HEK293 (cell line): ENCODE measurements around the gene N4BP2L1.

ENCODE experiments used
- CTCF ChIA-PET: fragments of 350-600 bp; formaldehyde crosslinking; extraction: SDS; loops from one replicate; lab custom pipeline; 2021; ENCODE audit warnings: antibody characterized with exemption; lab: Yijun Ruan, JAX
- POLR2A ChIA-PET: fragments of 300-600 bp; formaldehyde crosslinking; extraction: SDS; loops from one replicate; lab custom pipeline; 2020; ENCODE audit warnings: antibody characterized with exemption, inconsistent platforms; lab: Yijun Ruan, JAX
- H3K27ac ChIP-seq: fragments of 200-500 bp; sonication (Bioruptor generic); 2 replicates; pipeline ENCODE4 v1.5.1; 2014; ENCODE audit warnings: low read depth, low read length, control low read depth, inconsistent platforms; ENCODE audit errors: extremely low read depth
- H3K36me3 ChIP-seq, 2 experiments: fragments of 200-500 bp in 1 of 2; sonication (Bioruptor generic) in 1 of 2; 1 replicate in 1 of 2; 2 replicates in 1 of 2; pipeline ENCODE4 v1.5.1; 2014 to 2017; ENCODE audit warnings: inconsistent platforms in 2 of 2, low read length in 2 of 2; ENCODE audit not compliant: control insufficient read depth in 2 of 2, insufficient read depth in 1 of 2
- H3K4me1 ChIP-seq: fragments of 200-500 bp; sonication (Bioruptor generic); 2 replicates; pipeline ENCODE4 v1.5.1; 2014; ENCODE audit warnings: mild to moderate bottlenecking, low read length, inconsistent platforms; ENCODE audit not compliant: control insufficient read depth, insufficient read depth
- H3K4me3 ChIP-seq: 2 replicates; pipeline ENCODE4 v1.5.1; 2011; ENCODE audit warnings: low read depth, mild to moderate bottlenecking, control low read depth, low read length, moderate library complexity
- H3K9me3 ChIP-seq: fragments of 200-500 bp; sonication (Bioruptor generic); 2 replicates; pipeline ENCODE4 v1.5.1; 2014; ENCODE audit warnings: low read depth, low read length, inconsistent platforms; ENCODE audit not compliant: control insufficient read depth, insufficient read depth
- BCL11B ChIP-seq: fragments of 450-650 bp; formaldehyde crosslinking; IDR thresholded peaks from 2 replicates; pipeline ENCODE4 v1.5.1; 2016; ENCODE audit warnings: low read depth, missing biosample characterization, missing genetic modification characterization
- EGR2 ChIP-seq: fragments of 450-650 bp; formaldehyde crosslinking; IDR thresholded peaks from 2 replicates; pipeline ENCODE4 v1.5.1; 2016; ENCODE audit warnings: low read depth, missing biosample characterization, missing genetic modification characterization
- FEZF1 ChIP-seq: fragments of 450-650 bp; formaldehyde crosslinking; IDR thresholded peaks from 2 replicates; pipeline ENCODE4 v1.5.1; 2016; ENCODE audit warnings: missing biosample characterization, missing genetic modification characterization
- MZF1 ChIP-seq: fragments of 450-650 bp; formaldehyde crosslinking; IDR thresholded peaks from 2 replicates; pipeline ENCODE4 v1.5.1; 2017; ENCODE audit warnings: missing biosample characterization, missing genetic modification characterization, borderline replicate concordance
- RBAK ChIP-seq: fragments of 450-650 bp; formaldehyde crosslinking; IDR thresholded peaks from 2 replicates; pipeline ENCODE4 v1.5.1; 2016; ENCODE audit warnings: missing biosample characterization, missing genetic modification characterization
- SCRT1 ChIP-seq: fragments of 450-650 bp; formaldehyde crosslinking; IDR thresholded peaks from 2 replicates; pipeline ENCODE4 v1.5.1; 2016; ENCODE audit warnings: missing biosample characterization, missing genetic modification characterization, borderline replicate concordance
- SCRT2 ChIP-seq: fragments of 450-650 bp; formaldehyde crosslinking; IDR thresholded peaks from 2 replicates; pipeline ENCODE4 v1.5.1; 2016; ENCODE audit warnings: missing biosample characterization, missing genetic modification characterization
- SP7 ChIP-seq: fragments of 450-650 bp; formaldehyde crosslinking; IDR thresholded peaks from 2 replicates; pipeline ENCODE4 v1.5.1; 2016; ENCODE audit warnings: missing biosample characterization, missing genetic modification characterization
- TRIM28 ChIP-seq: IDR thresholded peaks from 2 replicates; pipeline ENCODE4 v1.6.1; 2011; ENCODE audit warnings: low read length, control low read depth, borderline replicate concordance
- ZBTB1 ChIP-seq: fragments of 450-650 bp; formaldehyde crosslinking; IDR thresholded peaks from 2 replicates; pipeline ENCODE4 v1.5.1; 2016; ENCODE audit warnings: missing biosample characterization, missing genetic modification characterization
- ZEB2 ChIP-seq: fragments of 450-650 bp; formaldehyde crosslinking; IDR thresholded peaks from 2 replicates; pipeline ENCODE4 v1.5.1; 2016; ENCODE audit warnings: missing biosample characterization, missing genetic modification characterization
- ZNF169 ChIP-seq: fragments of 450-650 bp; formaldehyde crosslinking; IDR thresholded peaks from 2 replicates; pipeline ENCODE4 v1.5.1; 2016; ENCODE audit warnings: missing biosample characterization, missing genetic modification characterization
- ZNF2 ChIP-seq: fragments of 450-650 bp; formaldehyde crosslinking; IDR thresholded peaks from 2 replicates; pipeline ENCODE4 v1.5.1; 2016; ENCODE audit warnings: missing biosample characterization, missing genetic modification characterization
- ZNF292 ChIP-seq: fragments of 450-650 bp; formaldehyde crosslinking; IDR thresholded peaks from 2 replicates; pipeline ENCODE4 v1.5.1; 2016; ENCODE audit warnings: low read depth, missing biosample characterization, missing genetic modification characterization, borderline replicate concordance
- ZNF366 ChIP-seq: fragments of 450-650 bp; formaldehyde crosslinking; conservative IDR thresholded peaks from 2 replicates; pipeline ENCODE4 v1.5.1; 2016; ENCODE audit warnings: missing biosample characterization, missing genetic modification characterization
- ZNF37A ChIP-seq: fragments of 450-650 bp; IDR thresholded peaks from 2 replicates; pipeline ENCODE4 v1.5.1; 2018; ENCODE audit warnings: missing biosample characterization, missing genetic modification characterization
- ZNF391 ChIP-seq: fragments of 450-650 bp; formaldehyde crosslinking; IDR thresholded peaks from 2 replicates; pipeline ENCODE4 v1.5.1; 2016; ENCODE audit warnings: low read depth, missing biosample characterization, missing genetic modification characterization, borderline replicate concordance
- ZNF404 ChIP-seq: fragments of 450-650 bp; formaldehyde crosslinking; IDR thresholded peaks from 2 replicates; pipeline ENCODE4 v1.5.1; 2017; ENCODE audit warnings: missing biosample characterization, missing genetic modification characterization
- ZNF433 ChIP-seq: fragments of 450-650 bp; formaldehyde crosslinking; IDR thresholded peaks from 2 replicates; pipeline ENCODE4 v1.5.1; 2016; ENCODE audit warnings: missing biosample characterization, missing genetic modification characterization, low read depth
- ZNF488 ChIP-seq: fragments of 450-650 bp; formaldehyde crosslinking; IDR thresholded peaks from 2 replicates; pipeline ENCODE4 v1.5.1; 2016; ENCODE audit warnings: missing biosample characterization, missing genetic modification characterization
- ZNF514 ChIP-seq: fragments of 450-650 bp; formaldehyde crosslinking; IDR thresholded peaks from 2 replicates; pipeline ENCODE4 v1.5.1; 2016; ENCODE audit warnings: missing biosample characterization, missing genetic modification characterization
- ZNF544 ChIP-seq: fragments of 450-650 bp; formaldehyde crosslinking; IDR thresholded peaks from 2 replicates; pipeline ENCODE4 v1.5.0; 2017; ENCODE audit warnings: missing biosample characterization, missing genetic modification characterization
- ZNF585B ChIP-seq: fragments of 450-650 bp; formaldehyde crosslinking; IDR thresholded peaks from 2 replicates; pipeline ENCODE4 v1.5.1; 2016; ENCODE audit warnings: missing biosample characterization, missing genetic modification characterization
- ZNF626 ChIP-seq: fragments of 450-650 bp; sonication (Bioruptor Pico); formaldehyde crosslinking; IDR thresholded peaks from 2 replicates; pipeline ENCODE4 v1.5.1; 2018; ENCODE audit warnings: missing biosample characterization, missing genetic modification characterization, inconsistent platforms
- ZNF670 ChIP-seq: fragments of 450-650 bp; formaldehyde crosslinking; IDR thresholded peaks from 2 replicates; pipeline ENCODE4 v1.5.1; 2016; ENCODE audit warnings: missing biosample characterization, missing genetic modification characterization, low read depth
- ZNF747 ChIP-seq: fragments of 450-650 bp; formaldehyde crosslinking; IDR thresholded peaks from 2 replicates; pipeline ENCODE4 v1.5.1; 2016; ENCODE audit warnings: missing biosample characterization, missing genetic modification characterization
- ZSCAN23 ChIP-seq: fragments of 450-650 bp; formaldehyde crosslinking; IDR thresholded peaks from 2 replicates; pipeline ENCODE4 v1.5.1; 2016; ENCODE audit warnings: missing biosample characterization, missing genetic modification characterization
- TF ChIP-seq, protein P1 (sequence below): fragments of 450-650 bp; formaldehyde crosslinking; optimal IDR thresholded peaks from 2 replicates; pipeline ENCODE3; 2016; ENCODE audit warnings: missing biosample characterization, mild to moderate bottlenecking, missing genetic modification characterization
- TF ChIP-seq, protein P2 (sequence below): fragments of 450-650 bp; formaldehyde crosslinking; IDR thresholded peaks from 2 replicates; pipeline ENCODE4 v1.5.1; 2016; ENCODE audit warnings: missing biosample characterization, missing genetic modification characterization
- TF ChIP-seq, protein P3 (sequence below): fragments of 450-650 bp; formaldehyde crosslinking; IDR thresholded peaks from 2 replicates; pipeline ENCODE4 v1.5.1; 2017; ENCODE audit warnings: missing biosample characterization, missing genetic modification characterization

N4BP2L1 gene

DNA sequence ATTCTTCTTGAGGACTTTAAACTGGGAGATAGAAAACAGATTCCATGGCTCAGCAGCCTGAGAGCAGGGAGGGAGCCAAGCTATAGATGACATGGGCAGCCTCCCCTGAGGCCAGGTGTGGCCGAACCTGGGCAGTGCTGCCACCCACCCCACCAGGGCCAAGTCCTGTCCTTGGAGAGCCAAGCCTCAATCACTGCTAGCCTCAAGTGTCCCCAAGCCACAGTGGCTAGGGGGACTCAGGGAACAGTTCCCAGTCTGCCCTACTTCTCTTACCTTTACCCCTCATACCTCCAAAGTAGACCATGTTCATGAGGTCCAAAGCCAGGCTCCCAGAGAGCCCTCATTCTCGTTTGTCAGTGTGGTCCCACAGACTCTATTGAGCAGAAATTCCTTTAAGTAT, 8.1 kb downstream of the N4BP2L1 start:
- ChIA-PET CTCF (no interaction called here), POLR2A (no interaction called here)
- H3K4me1 ChIP-seq: no peaks in the 10 kb centered on the region
- TF ChIP-seq ZNF366 (tag by site-specific recombination) (no peak), SCRT2 (no peak), ZBTB1 (no peak), RBAK (tag by site-specific recombination) (no peak), EGR2 (tag by site-specific recombination) (no peak), SP7 (tag by site-specific recombination) (no peak), ZNF404 (tag by site-specific recombination) (no peak), ZNF169 (no peak), ZNF292 (tag by site-specific recombination) (no peak)
- TF ChIP-seq, protein P1, sequence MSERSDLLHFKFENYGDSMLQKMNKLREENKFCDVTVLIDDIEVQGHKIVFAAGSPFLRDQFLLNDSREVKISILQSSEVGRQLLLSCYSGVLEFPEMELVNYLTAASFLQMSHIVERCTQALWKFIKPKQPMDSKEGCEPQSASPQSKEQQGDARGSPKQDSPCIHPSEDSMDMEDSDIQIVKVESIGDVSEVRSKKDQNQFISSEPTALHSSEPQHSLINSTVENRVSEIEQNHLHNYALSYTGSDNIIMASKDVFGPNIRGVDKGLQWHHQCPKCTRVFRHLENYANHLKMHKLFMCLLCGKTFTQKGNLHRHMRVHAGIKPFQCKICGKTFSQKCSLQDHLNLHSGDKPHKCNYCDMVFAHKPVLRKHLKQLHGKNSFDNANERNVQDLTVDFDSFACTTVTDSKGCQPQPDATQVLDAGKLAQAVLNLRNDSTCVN (tag by site-specific recombination): no peak
- TF ChIP-seq, protein P2, sequence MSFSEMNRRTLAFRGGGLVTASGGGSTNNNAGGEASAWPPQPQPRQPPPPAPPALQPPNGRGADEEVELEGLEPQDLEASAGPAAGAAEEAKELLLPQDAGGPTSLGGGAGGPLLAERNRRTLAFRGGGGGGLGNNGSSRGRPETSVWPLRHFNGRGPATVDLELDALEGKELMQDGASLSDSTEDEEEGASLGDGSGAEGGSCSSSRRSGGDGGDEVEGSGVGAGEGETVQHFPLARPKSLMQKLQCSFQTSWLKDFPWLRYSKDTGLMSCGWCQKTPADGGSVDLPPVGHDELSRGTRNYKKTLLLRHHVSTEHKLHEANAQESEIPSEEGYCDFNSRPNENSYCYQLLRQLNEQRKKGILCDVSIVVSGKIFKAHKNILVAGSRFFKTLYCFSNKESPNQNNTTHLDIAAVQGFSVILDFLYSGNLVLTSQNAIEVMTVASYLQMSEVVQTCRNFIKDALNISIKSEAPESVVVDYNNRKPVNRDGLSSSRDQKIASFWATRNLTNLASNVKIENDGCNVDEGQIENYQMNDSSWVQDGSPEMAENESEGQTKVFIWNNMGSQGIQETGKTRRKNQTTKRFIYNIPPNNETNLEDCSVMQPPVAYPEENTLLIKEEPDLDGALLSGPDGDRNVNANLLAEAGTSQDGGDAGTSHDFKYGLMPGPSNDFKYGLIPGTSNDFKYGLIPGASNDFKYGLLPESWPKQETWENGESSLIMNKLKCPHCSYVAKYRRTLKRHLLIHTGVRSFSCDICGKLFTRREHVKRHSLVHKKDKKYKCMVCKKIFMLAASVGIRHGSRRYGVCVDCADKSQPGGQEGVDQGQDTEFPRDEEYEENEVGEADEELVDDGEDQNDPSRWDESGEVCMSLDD: no peak
- TF ChIP-seq, all 188 proteins: peak for 0
- H3K9me3 ChIP-seq: no peaks in the 10 kb centered on the region
- H3K4me3 ChIP-seq: no peak overlapping the region
- H3K27ac ChIP-seq: no peak overlapping the region
- no peaks in the 10 kb centered on the region for H3K36me3 ChIP-seq

DNA sequence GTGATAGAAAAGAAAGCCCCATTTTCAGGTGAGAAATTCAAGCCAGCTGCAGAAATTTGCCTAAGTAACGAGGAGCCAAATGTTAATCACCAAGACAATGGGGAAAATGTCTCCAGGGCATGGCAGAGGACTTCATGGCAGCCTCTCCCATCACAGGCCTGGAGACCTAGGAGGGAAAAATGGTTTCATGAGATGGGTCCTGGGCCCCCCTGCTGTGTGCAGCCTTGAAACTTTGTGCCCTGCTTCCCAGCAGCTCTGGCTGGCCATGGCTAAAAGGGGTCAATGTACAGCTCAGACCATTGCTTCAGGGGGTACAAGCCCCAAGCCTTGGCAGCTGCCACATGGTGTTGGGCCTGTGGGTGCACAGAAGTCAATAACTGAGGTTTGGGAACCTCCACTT, 9.9 kb downstream of the N4BP2L1 start:
- Histone ChIP-seq H3K4me1 (no peaks in the 10 kb centered on the region), H3K4me3 (no peak overlapping the region), H3K9me3 (no peaks in the 10 kb centered on the region), H3K36me3 (no peaks in the 10 kb centered on the region), H3K27ac (no peak overlapping the region)
- TF ChIP-seq ZEB2 (tag by site-specific recombination) (no peak), ZNF585B (tag by site-specific recombination) (peak; percentile 83)
- POLR2A ChIA-PET: no interaction called here
- CTCF ChIA-PET: no interaction called here

DNA sequence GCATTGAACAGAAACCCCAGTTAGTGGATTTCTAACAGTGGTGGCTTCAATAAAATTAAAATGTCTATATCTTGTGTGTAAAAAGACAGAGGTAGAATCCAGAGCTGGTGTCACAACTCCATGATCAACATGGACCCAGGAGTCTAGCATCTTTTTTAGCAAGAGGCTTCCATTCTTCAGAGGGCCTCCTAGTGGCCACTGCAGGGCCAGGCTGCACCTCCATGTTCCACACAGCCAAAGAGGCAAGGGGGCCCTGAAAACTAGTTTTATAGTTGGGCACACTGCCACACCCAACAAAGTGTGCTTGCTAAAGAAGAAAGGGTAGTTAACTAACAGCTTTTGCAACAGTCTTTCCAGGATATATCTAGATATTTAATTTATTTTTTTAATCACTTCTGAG, 12.9 kb downstream of the N4BP2L1 start:
- no peaks in the 10 kb centered on the region for H3K9me3 ChIP-seq
- ChIA-PET POLR2A (no interaction called here), CTCF (interaction anchor here (0.6 to 1.6 kb wide), 7 partner anchors 9 to 166 kb away, joined by 3 to 7 read pairs (median 3); no protein-coding TSS in a partner anchor)
- no peaks in the 10 kb centered on the region for H3K4me1 ChIP-seq
- no peak overlapping the region for H3K4me3 ChIP-seq
- no peak overlapping the region for H3K27ac ChIP-seq
- no peaks in the 10 kb centered on the region for H3K36me3 ChIP-seq
- no peak for TF ChIP-seq ZNF670 (tag by site-specific recombination)
- TF ChIP-seq BCL11B: no peak
- no peak for TF ChIP-seq ZNF544
- TF ChIP-seq, protein P3, sequence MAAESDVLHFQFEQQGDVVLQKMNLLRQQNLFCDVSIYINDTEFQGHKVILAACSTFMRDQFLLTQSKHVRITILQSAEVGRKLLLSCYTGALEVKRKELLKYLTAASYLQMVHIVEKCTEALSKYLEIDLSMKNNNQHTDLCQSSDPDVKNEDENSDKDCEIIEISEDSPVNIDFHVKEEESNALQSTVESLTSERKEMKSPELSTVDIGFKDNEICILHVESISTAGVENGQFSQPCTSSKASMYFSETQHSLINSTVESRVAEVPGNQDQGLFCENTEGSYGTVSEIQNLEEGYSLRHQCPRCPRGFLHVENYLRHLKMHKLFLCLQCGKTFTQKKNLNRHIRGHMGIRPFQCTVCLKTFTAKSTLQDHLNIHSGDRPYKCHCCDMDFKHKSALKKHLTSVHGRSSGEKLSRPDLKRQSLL (tag by site-specific recombination): no peak
- no peak for TF ChIP-seq ZSCAN23 (tag by site-specific recombination)
- no peak for TF ChIP-seq ZNF2
- no peak for TF ChIP-seq ZBTB1
- TF ChIP-seq ZNF433 (tag by site-specific recombination): no peak
- no peak for TF ChIP-seq TRIM28
- TF ChIP-seq MZF1 (tag by site-specific recombination): no peak
- TF ChIP-seq SCRT1 (tag by site-specific recombination): no peak
- TF ChIP-seq ZNF626: no peak
- TF ChIP-seq ZNF514: no peak
- TF ChIP-seq ZNF391 (tag by site-specific recombination): no peak
- TF ChIP-seq ZNF488: no peak
- TF ChIP-seq FEZF1: no peak
- TF ChIP-seq ZNF37A (tag by site-specific recombination): no peak
- TF ChIP-seq ZNF747 (tag by site-specific recombination): no peak
